Calu3 (cell line): ENCODE data around the gene SAFB. TPM values are rescaled to one million over a fixed set of nuclear protein-coding genes. Genes with fewer than 3 reads are reported as not detected.

Experiments
- BruUV-seq: library from RNA; stranded (reverse); fragments of 400-500 nt; replicated peaks from 2 replicates; lab custom pipeline; 2021; lab: Mats Ljungman, UMichigan
- CTCF ChIA-PET: fragments of 300-600 bp; sonication (Branson Sonifier 250); formaldehyde crosslinking; loops from one replicate; lab custom pipeline; 2022; ENCODE audit warnings: antibody characterized with exemption; lab: Charles Lee
- DNase-seq: peaks from one replicate; pipeline ENCODE4 v3.0.0; 2022
- H3K27ac Mint-ChIP-seq: one replicate; pipeline ENCODE4 v1.8.0; 2022; ENCODE audit warnings: mixed read lengths; ENCODE audit not compliant: unreplicated experiment
- H3K27me3 Mint-ChIP-seq: one replicate; pipeline ENCODE4 v1.8.0; 2022; ENCODE audit warnings: mixed read lengths; ENCODE audit not compliant: unreplicated experiment
- H3K36me3 Mint-ChIP-seq: one replicate; pipeline ENCODE4 v1.8.0; 2022; ENCODE audit warnings: mild to moderate bottlenecking, moderate library complexity, mixed read lengths; ENCODE audit not compliant: insufficient read depth, unreplicated experiment
- H3K4me1 Mint-ChIP-seq: one replicate; pipeline ENCODE4 v1.8.0; 2022; ENCODE audit warnings: mild to moderate bottlenecking, low read depth, mixed read lengths; ENCODE audit not compliant: unreplicated experiment
- H3K4me3 Mint-ChIP-seq: one replicate; pipeline ENCODE4 v1.8.0; 2022; ENCODE audit warnings: mild to moderate bottlenecking, low read depth, moderate library complexity, mixed read lengths; ENCODE audit not compliant: unreplicated experiment
- H3K9me3 Mint-ChIP-seq: one replicate; pipeline ENCODE4 v1.8.0; 2022; ENCODE audit warnings: low read depth, mixed read lengths; ENCODE audit not compliant: unreplicated experiment
- CTCF ChIP-seq: fragments of 200-600 bp; IDR thresholded peaks from one replicate; pipeline ENCODE4 v1.8.0; 2022; ENCODE audit warnings: antibody characterized with exemption; ENCODE audit not compliant: unreplicated experiment
- intact Hi-C: fragments of 100-400 bp; cut with micrococcal nuclease; formaldehyde crosslinking; loops from one replicate; pipeline ENCODE4 v1.10.0; 2022; ENCODE audit not compliant: unreplicated experiment
- total RNA-seq: library from RNA; stranded (reverse); gene quantifications from 2 replicates; pipeline ENCODE4 v1.2.3, GENCODE V29; 2022

The SAFB gene
- total RNA-seq, 1 experiment from 2014 or later, result 87.3 TPM

- no peak overlapping the region for H3K27ac Mint-ChIP-seq
- peaks cover 57% of the 10 kb centered on the region for H3K36me3 Mint-ChIP-seq
Measured at GRCh38 chr19:5654931-5655330, 32.0 kb downstream of the SAFB start.

DNA sequence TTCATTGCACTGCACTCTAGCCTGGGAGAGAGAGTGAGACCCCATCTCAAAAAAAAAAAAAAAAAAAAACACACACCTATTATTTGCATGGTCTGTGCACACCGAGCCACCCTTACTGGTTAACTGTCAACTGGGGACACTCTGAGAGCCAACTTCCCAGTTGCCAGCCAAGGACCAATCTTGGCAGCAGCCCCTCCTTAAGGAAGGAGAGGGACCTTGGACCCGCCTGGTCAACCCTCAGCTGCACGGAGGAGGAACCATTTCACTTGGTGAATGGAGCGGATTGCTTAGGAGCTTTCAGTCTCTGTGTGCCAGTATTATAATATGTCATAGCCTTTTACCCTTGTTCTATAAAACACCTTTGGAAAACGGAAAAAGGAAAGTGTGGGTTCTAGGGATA lies 32.5 kb downstream of the SAFB start:
- Mint-ChIP-seq H3K4me3 (no peak overlapping the region), H3K36me3 (peaks cover 55% of the 10 kb centered on the region), H3K27me3 (no peaks in the 10 kb centered on the region), H3K9me3 (no peaks in the 10 kb centered on the region), H3K27ac (no peak overlapping the region), H3K4me1 (no peaks in the 10 kb centered on the region)
- intact Hi-C loops, result no loop called here
- no peak for TF ChIP-seq CTCF
- no peak for DNase-seq
- CTCF ChIA-PET, result no interaction called here
- BruUV-seq, result no TSS peak

More at GRCh38 chr19:5654931-5655330, 32.0 kb downstream of the SAFB start:
- TF ChIP-seq CTCF, result no peak
- H3K4me3 Mint-ChIP-seq, result no peak overlapping the region
- intact Hi-C loops, result no loop called here
- no TSS peak for BruUV-seq
- H3K9me3 Mint-ChIP-seq, result no peaks in the 10 kb centered on the region
- H3K27me3 Mint-ChIP-seq, result no peaks in the 10 kb centered on the region
- no peaks in the 10 kb centered on the region for H3K4me1 Mint-ChIP-seq
- DNase-seq, result no peak
- CTCF ChIA-PET, result no interaction called here

- no TSS peak for BruUV-seq
- no peak for DNase-seq
- TF ChIP-seq CTCF, result no peak
- H3K4me3 Mint-ChIP-seq, result no peak overlapping the region
- H3K27me3 Mint-ChIP-seq, result no peaks in the 10 kb centered on the region
- H3K9me3 Mint-ChIP-seq, result no peaks in the 10 kb centered on the region
- H3K36me3 Mint-ChIP-seq, result peaks cover 47% of the 10 kb centered on the region
- H3K27ac Mint-ChIP-seq, result no peak overlapping the region
- CTCF ChIA-PET, result no interaction called here
- no peaks in the 10 kb centered on the region for H3K4me1 Mint-ChIP-seq
- intact Hi-C loops, result no loop called here
Measured at GRCh38 chr19:5661483-5661882, 38.6 kb downstream of the SAFB start.

GRCh38 chr19:5663904-5664303 lies 41.0 kb downstream of the SAFB start:
- TF ChIP-seq CTCF, result no peak
- H3K4me1 Mint-ChIP-seq, result no peaks in the 10 kb centered on the region
- H3K9me3 Mint-ChIP-seq, result no peaks in the 10 kb centered on the region
- no peak overlapping the region for H3K27ac Mint-ChIP-seq
- no TSS peak for BruUV-seq
- intact Hi-C loops, result no loop called here
- H3K4me3 Mint-ChIP-seq, result no peak overlapping the region
- peaks cover 42% of the 10 kb centered on the region for H3K36me3 Mint-ChIP-seq
- CTCF ChIA-PET, result no interaction called here
- no peaks in the 10 kb centered on the region for H3K27me3 Mint-ChIP-seq
- no peak for DNase-seq

- CTCF ChIA-PET, result no interaction called here
Measured at GRCh38 chr19:5664515-5664914, 41.6 kb downstream of the SAFB start.

More at GRCh38 chr19:5664515-5664914, 41.6 kb downstream of the SAFB start:
- H3K4me3 Mint-ChIP-seq, result no peak overlapping the region
- TF ChIP-seq CTCF, result no peak
- no peaks in the 10 kb centered on the region for H3K4me1 Mint-ChIP-seq
- BruUV-seq, result no TSS peak
- intact Hi-C loops, result no loop called here
- H3K36me3 Mint-ChIP-seq, result peaks cover 39% of the 10 kb centered on the region
- no peaks in the 10 kb centered on the region for H3K9me3 Mint-ChIP-seq
- no peak for DNase-seq
- H3K27me3 Mint-ChIP-seq, result no peaks in the 10 kb centered on the region
- H3K27ac Mint-ChIP-seq, result no peak overlapping the region
